GM12878 (cell line): ENCODE data around the gene TDRD9. TPM values are rescaled to one million over a fixed set of nuclear protein-coding genes. Genes with fewer than 3 reads are reported as not detected.

Source experiments
- ATAC-seq: fragments of 200-7000 bp; cut with Tn5 transposase; 3 replicates; pipeline ENCODE4 v1.9.1; 2020; ENCODE audit warnings: mild to moderate bottlenecking, moderate library complexity
- BruUV-seq: library from RNA; stranded (reverse); fragments of 400-500 nt; replicated peaks from 2 replicates; lab custom pipeline; 2021; lab: Mats Ljungman, UMichigan
- CTCF ChIA-PET: fragments of 300-600 bp; sonication (Branson Sonifier 250); formaldehyde crosslinking; extraction: SDS; loops from one replicate; lab custom pipeline; 2021; ENCODE audit warnings: inconsistent platforms; lab: Yijun Ruan, JAX
- POLR2A ChIA-PET: fragments of 350-600 bp; formaldehyde crosslinking; extraction: SDS; loops from one replicate; lab custom pipeline; 2021; ENCODE audit warnings: inconsistent platforms; lab: Charles Lee
- RAD21 ChIA-PET: fragments of 300-600 bp; sonication (Branson Sonifier 250); formaldehyde crosslinking; loops from one replicate; lab custom pipeline; 2023; ENCODE audit warnings: antibody characterized with exemption; ENCODE audit not compliant: unreplicated experiment; lab: Charles Lee
- SMC1A ChIA-PET: fragments of 300-600 bp; sonication (Branson Sonifier 250); formaldehyde crosslinking; loops from one replicate; lab custom pipeline; 2023; ENCODE audit not compliant: unreplicated experiment, uncharacterized antibody; lab: Charles Lee
- DNase-seq: peaks from one replicate; pipeline ENCODE4 v3.0.0-alpha.2; 2011; ENCODE audit warnings: low read depth, low spot score
- FAIRE-seq: peaks from 3 replicates; lab custom pipeline; 2011; peaks lifted over from hg19 to GRCh38; lab: Jason Lieb, UNC
- H2AFZ ChIP-seq: 2 replicates; pipeline ENCODE4 v1.6.0; 2011; ENCODE audit warnings: low read depth, low read length, control low read depth; ENCODE audit not compliant: control insufficient read depth
- H3K27ac ChIP-seq: 2 replicates; pipeline ENCODE4 v1.5.1; 2011; ENCODE audit warnings: control low read depth; ENCODE audit not compliant: control insufficient read depth, insufficient read depth
- H3K27me3 ChIP-seq, 2 experiments: replicated peaks in 1 of 2; 2 replicates each; pipeline versions ENCODE4 v1.6.0 to v1.6.1; 2011; ENCODE audit warnings: low read length in 1 of 2; ENCODE audit not compliant: control insufficient read depth in 2 of 2, insufficient read depth in 2 of 2
- H3K36me3 ChIP-seq, 2 experiments: 2 replicates each; pipeline ENCODE4 v1.5.1; 2011; ENCODE audit warnings: low read length in 1 of 2; ENCODE audit not compliant: control insufficient read depth in 2 of 2, insufficient read depth in 2 of 2
- H3K4me1 ChIP-seq: 2 replicates; pipeline ENCODE4 v1.6.1; 2011; ENCODE audit warnings: mild to moderate bottlenecking, low read length, moderate library complexity, mixed read lengths; ENCODE audit not compliant: control insufficient read depth, insufficient read depth
- H3K4me2 ChIP-seq: 2 replicates; pipeline ENCODE4 v1.6.0; 2011; ENCODE audit warnings: control low read depth; ENCODE audit not compliant: control insufficient read depth, insufficient read depth
- H3K4me3 ChIP-seq: fragments of 200-600 bp; sonication (generic); 2 replicates; pipeline ENCODE4 v1.5.1; 2016
- H3K79me2 ChIP-seq: 2 replicates; pipeline ENCODE4 v1.6.0; 2011; ENCODE audit warnings: low read length; ENCODE audit not compliant: control insufficient read depth, insufficient read depth
- H3K9ac ChIP-seq: 2 replicates; pipeline ENCODE4 v1.8.0; 2011; ENCODE audit warnings: low read length, control low read depth, mixed read lengths; ENCODE audit not compliant: control insufficient read depth, insufficient read depth
- H3K9me3 ChIP-seq: replicated peaks from 3 replicates; pipeline ENCODE4 v1.5.1; 2011; ENCODE audit warnings: mild to moderate bottlenecking, low read length; ENCODE audit not compliant: control insufficient read depth, insufficient read depth
- H4K20me1 ChIP-seq: 2 replicates; pipeline ENCODE4 v1.6.0; 2011; ENCODE audit not compliant: control insufficient read depth, insufficient read depth
- BHLHE40 ChIP-seq, 2 experiments: fragments of 450-650 bp in 1 of 2; IDR thresholded peaks; 2 replicates each; pipeline ENCODE4 v1.6.1; 2011 to 2017; ENCODE audit warnings: low read depth in 2 of 2, borderline replicate concordance in 1 of 2, improper control_type of control experiment in 1 of 2, low read length in 1 of 2, mild to moderate bottlenecking in 1 of 2
- CEBPB ChIP-seq, 2 experiments: fragments of 150-350 bp in 1 of 2; IDR thresholded peaks; 2 replicates each; pipeline ENCODE4 v1.6.1; 2012 to 2014; ENCODE audit warnings: low read depth in 2 of 2, low read length in 2 of 2, borderline replicate concordance in 1 of 2, inconsistent platforms in 1 of 2
- CHD2 ChIP-seq: IDR thresholded peaks from 2 replicates; pipeline ENCODE4 v1.6.1; 2011; ENCODE audit warnings: low read depth, low read length, improper control_type of control experiment, borderline replicate concordance
- EED ChIP-seq: sonication (generic); IDR thresholded peaks from 2 replicates; pipeline ENCODE4 v1.6.1; 2016; ENCODE audit warnings: antibody characterized with exemption, low read depth
- EGR1 ChIP-seq, 2 experiments: IDR thresholded peaks; 1 replicate in 1 of 2; 2 replicates in 1 of 2; pipeline ENCODE4 v1.6.1; 2011 to 2012; ENCODE audit warnings: low read depth in 2 of 2, low read length in 2 of 2, borderline replicate concordance in 1 of 2, mild to moderate bottlenecking in 1 of 2, moderate library complexity in 1 of 2
- IRF4 ChIP-seq: IDR thresholded peaks from 2 replicates; pipeline ENCODE4 v1.6.1; 2011; ENCODE audit warnings: low read depth, low read length
- MTA2 ChIP-seq: fragments of 450-650 bp; IDR thresholded peaks from 2 replicates; pipeline ENCODE4 v1.6.1; 2016; ENCODE audit warnings: low read depth, mild to moderate bottlenecking, moderate library complexity
- MYC ChIP-seq: IDR thresholded peaks from 2 replicates; pipeline ENCODE4 v1.6.1; 2011; ENCODE audit warnings: mild to moderate bottlenecking, low read length, moderate library complexity, inconsistent platforms; ENCODE audit not compliant: insufficient read depth, insufficient replicate concordance, insufficient read length, severe bottlenecking
- NFIC ChIP-seq: IDR thresholded peaks from 2 replicates; pipeline ENCODE4 v1.6.1; 2012; ENCODE audit warnings: low read depth, mild to moderate bottlenecking, inconsistent platforms, low read length, moderate library complexity
- SPI1 ChIP-seq: IDR thresholded peaks from 2 replicates; pipeline ENCODE4 v1.6.1; 2011; ENCODE audit warnings: low read depth, mild to moderate bottlenecking, low read length, moderate library complexity, borderline replicate concordance; ENCODE audit not compliant: insufficient read depth
- ZNF207 ChIP-seq: fragments of 450-650 bp; IDR thresholded peaks from 2 replicates; pipeline ENCODE4 v1.6.1; 2014; ENCODE audit warnings: antibody characterized with exemption, mild to moderate bottlenecking, borderline replicate concordance
- WGBS: methylation state at CpG from one replicate; pipeline ENCODE4 v1.1.6; 2016; ENCODE audit warnings: low lambda C conversion rate; ENCODE audit not compliant: insufficient replicate concordance, insufficient coverage; ENCODE audit errors: missing lambda C conversion rate; 5-methylcytosine and 5-hydroxymethylcytosine counted together
- in situ Hi-C: fragments of 300-500 bp; cut with MboI; formaldehyde crosslinking; loops from 9 replicates; pipeline ENCODE4 v1.14.3; 2018; ENCODE audit warnings: mixed read lengths
- intact Hi-C: fragments of 100-400 bp; cut with micrococcal nuclease; formaldehyde crosslinking; loops from one replicate; pipeline ENCODE4 v1.14.2; 2022; ENCODE audit not compliant: unreplicated experiment
- polyA plus RNA-seq, 11 experiments: library from polyadenylated mRNA; depleted of rRNA in 4 of 11; unstranded in 6 of 11; stranded (reverse) in 5 of 11; fragments of >200 nt; fragmentation: Nextera tagmentation in 4 of 11; fragmentation: Illumina TruSeq in 1 of 11; extraction: Ambion mirVana in 4 of 11; extraction: Trizol in 1 of 11; gene quantifications; 1 replicate in 1 of 11; 2 replicates in 10 of 11; pipeline versions ENCODE4 v1.2.1 to v1.2.3, GENCODE V29; 2011 to 2016; ENCODE audit warnings: inconsistent platforms in 2 of 11, missing spikeins in 2 of 11, low read depth in 1 of 11
- total RNA-seq, 4 experiments: library from RNA; depleted of rRNA in 3 of 4; stranded (reverse); fragments of >200 nt in 3 of 4; fragmentation: Illumina TruSeq in 1 of 4; extraction: Trizol in 1 of 4; gene quantifications; 2 replicates each; pipeline versions ENCODE4 v1.2.1 to v1.2.3, GENCODE V29; 2013 to 2021
- TF ChIP-seq, protein P1 (sequence below): fragments of 450-650 bp; formaldehyde crosslinking; IDR thresholded peaks from 2 replicates; pipeline ENCODE4 v1.5.0; 2022; ENCODE audit warnings: mild to moderate bottlenecking, missing genetic modification characterization
- TF ChIP-seq, protein P2 (sequence below): IDR thresholded peaks from 2 replicates; pipeline ENCODE4 v1.6.1; 2011; ENCODE audit warnings: low read depth, mild to moderate bottlenecking, low read length, moderate library complexity, borderline replicate concordance; ENCODE audit errors: extremely low read depth
- TF ChIP-seq, protein P3 (sequence below): fragments of 450-650 bp; IDR thresholded peaks from 2 replicates; pipeline ENCODE4 v1.6.1; 2014; ENCODE audit warnings: mild to moderate bottlenecking

TDRD9 gene
- total and polyA plus RNA-seq, 10 of the 15 experiments (the other 5 are each of a cell fraction or from before 2014, with no cell fraction given), result 0.12 TPM; not detected in 9

GRCh38 chr14:104084251-104085002 is 156.2 kb downstream of the TDRD9 start:
- no peak overlapping the region for H2AFZ ChIP-seq
- no peaks in the 10 kb centered on the region for H3K9me3 ChIP-seq
- RAD21 ChIA-PET, result no interaction called here
- H3K27ac ChIP-seq, result no peak overlapping the region
- ATAC-seq (no peak), FAIRE-seq (no peak), DNase-seq (no peak)
- H3K4me1 ChIP-seq, result no peaks in the 10 kb centered on the region
- no peaks in the 10 kb centered on the region for H3K79me2 ChIP-seq
- H4K20me1 ChIP-seq, result no peaks in the 10 kb centered on the region
- no TSS peak for BruUV-seq
- no peak overlapping the region for H3K9ac ChIP-seq
- SMC1A ChIA-PET, result interaction anchor here (0.7 kb wide), 1 partner anchor 37 kb away, joined by 3 read pairs; no protein-coding TSS in a partner anchor
- H3K27me3 ChIP-seq, result no peaks in the 10 kb centered on the region
- H3K4me3 ChIP-seq, result no peak overlapping the region
- no peaks in the 10 kb centered on the region for H3K36me3 ChIP-seq
- in situ Hi-C loops, result no loop called here
- intact Hi-C loops, result no loop called here
- 63% methylated on average over 16 of the region's 16 CpGs for WGBS
- no peak overlapping the region for H3K4me2 ChIP-seq
- CTCF ChIA-PET, result no interaction called here
- POLR2A ChIA-PET, result no interaction called here
- no peak for TF ChIP-seq NFIC
- no peak for TF ChIP-seq EGR1 (IDR thresholded peaks at IDR 0.05; ENCODE audit: borderline replicate concordance in 1 of 2, low read depth in 2 of 2, low read length in 2 of 2)
- TF ChIP-seq CEBPB (IDR thresholded peaks at IDR 0.05; ENCODE audit: borderline replicate concordance in 1 of 2, low read depth in 2 of 2, low read length in 2 of 2), result no peak
- TF ChIP-seq, protein P1, sequence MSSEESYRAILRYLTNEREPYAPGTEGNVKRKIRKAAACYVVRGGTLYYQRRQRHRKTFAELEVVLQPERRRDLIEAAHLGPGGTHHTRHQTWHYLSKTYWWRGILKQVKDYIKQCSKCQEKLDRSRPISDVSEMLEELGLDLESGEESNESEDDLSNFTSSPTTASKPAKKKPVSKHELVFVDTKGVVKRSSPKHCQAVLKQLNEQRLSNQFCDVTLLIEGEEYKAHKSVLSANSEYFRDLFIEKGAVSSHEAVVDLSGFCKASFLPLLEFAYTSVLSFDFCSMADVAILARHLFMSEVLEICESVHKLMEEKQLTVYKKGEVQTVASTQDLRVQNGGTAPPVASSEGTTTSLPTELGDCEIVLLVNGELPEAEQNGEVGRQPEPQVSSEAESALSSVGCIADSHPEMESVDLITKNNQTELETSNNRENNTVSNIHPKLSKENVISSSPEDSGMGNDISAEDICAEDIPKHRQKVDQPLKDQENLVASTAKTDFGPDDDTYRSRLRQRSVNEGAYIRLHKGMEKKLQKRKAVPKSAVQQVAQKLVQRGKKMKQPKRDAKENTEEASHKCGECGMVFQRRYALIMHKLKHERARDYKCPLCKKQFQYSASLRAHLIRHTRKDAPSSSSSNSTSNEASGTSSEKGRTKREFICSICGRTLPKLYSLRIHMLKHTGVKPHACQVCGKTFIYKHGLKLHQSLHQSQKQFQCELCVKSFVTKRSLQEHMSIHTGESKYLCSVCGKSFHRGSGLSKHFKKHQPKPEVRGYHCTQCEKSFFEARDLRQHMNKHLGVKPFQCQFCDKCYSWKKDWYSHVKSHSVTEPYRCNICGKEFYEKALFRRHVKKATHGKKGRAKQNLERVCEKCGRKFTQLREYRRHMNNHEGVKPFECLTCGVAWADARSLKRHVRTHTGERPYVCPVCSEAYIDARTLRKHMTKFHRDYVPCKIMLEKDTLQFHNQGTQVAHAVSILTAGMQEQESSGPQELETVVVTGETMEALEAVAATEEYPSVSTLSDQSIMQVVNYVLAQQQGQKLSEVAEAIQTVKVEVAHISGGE (CRISPR knock-in tag), result no peak
- TF ChIP-seq, protein P2, sequence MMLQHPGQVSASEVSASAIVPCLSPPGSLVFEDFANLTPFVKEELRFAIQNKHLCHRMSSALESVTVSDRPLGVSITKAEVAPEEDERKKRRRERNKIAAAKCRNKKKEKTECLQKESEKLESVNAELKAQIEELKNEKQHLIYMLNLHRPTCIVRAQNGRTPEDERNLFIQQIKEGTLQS, result no peak
- no peak for TF ChIP-seq IRF4
- TF ChIP-seq, protein P3, sequence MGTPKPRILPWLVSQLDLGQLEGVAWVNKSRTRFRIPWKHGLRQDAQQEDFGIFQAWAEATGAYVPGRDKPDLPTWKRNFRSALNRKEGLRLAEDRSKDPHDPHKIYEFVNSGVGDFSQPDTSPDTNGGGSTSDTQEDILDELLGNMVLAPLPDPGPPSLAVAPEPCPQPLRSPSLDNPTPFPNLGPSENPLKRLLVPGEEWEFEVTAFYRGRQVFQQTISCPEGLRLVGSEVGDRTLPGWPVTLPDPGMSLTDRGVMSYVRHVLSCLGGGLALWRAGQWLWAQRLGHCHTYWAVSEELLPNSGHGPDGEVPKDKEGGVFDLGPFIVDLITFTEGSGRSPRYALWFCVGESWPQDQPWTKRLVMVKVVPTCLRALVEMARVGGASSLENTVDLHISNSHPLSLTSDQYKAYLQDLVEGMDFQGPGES, result no peak
- no peak for TF ChIP-seq SPI1
- TF ChIP-seq EED, result no peak
- TF ChIP-seq CHD2, result no peak
- no peak for TF ChIP-seq ZNF207
- TF ChIP-seq MTA2, result no peak
- no peak for TF ChIP-seq MYC
- TF ChIP-seq BHLHE40 (IDR thresholded peaks at IDR 0.05; ENCODE audit: borderline replicate concordance in 1 of 2, low read depth in 2 of 2, low read length in 1 of 2), result no peak
